GM12892 (cell line): ENCODE measurements around the gene PPP4C.
"Not testable (repeated sequence)": the region's sequence is repeated elsewhere in the genome, so short reads cannot be mapped to it uniquely, and the experiment has no call there.

Source experiments
- DNase-seq: peaks from one replicate; pipeline ENCODE4 v3.0.0; 2011; ENCODE audit not compliant: insufficient read length
- FAIRE-seq: peaks from 2 replicates; lab custom pipeline; 2011; peaks lifted over from hg19 to GRCh38; lab: Jason Lieb, UNC
- POLR2A ChIP-seq: IDR thresholded peaks from 2 replicates; pipeline ENCODE4 v1.6.1; 2011; ENCODE audit warnings: low read depth, low read length, control low read depth
- POLR2AphosphoS5 ChIP-seq: IDR thresholded peaks from 2 replicates; pipeline ENCODE4 v1.6.1; 2011; ENCODE audit warnings: low read depth, low read length, control low read depth
- TAF1 ChIP-seq: IDR thresholded peaks from 2 replicates; pipeline ENCODE4 v1.6.1; 2011; ENCODE audit warnings: low read depth, mild to moderate bottlenecking, control low read depth, low read length, borderline replicate concordance

PPP4C gene

DNA sequence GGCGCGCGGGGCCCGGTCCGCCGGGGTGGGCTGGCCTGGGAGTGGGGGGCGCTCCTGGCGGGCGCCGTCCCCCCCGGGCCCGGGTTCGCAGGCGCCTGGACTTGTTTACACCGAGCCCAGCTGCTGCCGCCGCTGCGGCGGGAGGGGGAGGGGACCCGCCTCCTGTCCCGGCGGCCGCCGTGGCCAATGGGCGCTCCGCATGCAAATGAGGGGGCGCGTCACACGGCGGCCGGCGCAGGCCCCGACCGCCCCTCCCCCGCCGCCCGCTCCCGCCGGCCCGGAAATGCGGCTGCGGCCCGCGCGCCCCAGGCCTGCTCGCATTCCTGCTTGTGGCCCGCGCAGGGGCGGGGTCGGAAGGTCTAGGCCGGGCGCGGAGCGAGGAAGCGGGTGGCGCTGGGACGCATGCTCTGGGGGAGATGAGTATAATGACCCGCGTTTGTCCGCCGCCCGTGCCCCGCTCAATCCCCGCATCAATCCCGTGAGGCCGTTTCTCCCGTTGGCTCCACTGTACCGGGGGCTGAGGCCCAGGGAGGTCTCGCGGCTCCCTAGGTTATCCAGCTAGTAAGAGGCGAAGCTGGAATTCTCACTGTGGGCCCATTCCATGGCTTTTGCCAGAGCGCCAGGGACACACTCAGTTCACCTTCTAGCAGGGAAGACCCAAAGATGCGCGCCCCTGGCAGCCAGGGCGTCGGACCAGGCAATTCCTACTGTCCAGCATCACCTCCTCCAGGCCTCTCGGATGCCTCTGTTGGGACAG, 20.5 kb downstream of the PPP4C start, which contains the start of gene YPEL3:
TSS of gene YPEL3 (minus strand) at position 109 of the 757 bp plus-strand sequence. CDS start 731 bp downstream, outside the sequence.
- peak; percentile 84 for FAIRE-seq

DNA sequence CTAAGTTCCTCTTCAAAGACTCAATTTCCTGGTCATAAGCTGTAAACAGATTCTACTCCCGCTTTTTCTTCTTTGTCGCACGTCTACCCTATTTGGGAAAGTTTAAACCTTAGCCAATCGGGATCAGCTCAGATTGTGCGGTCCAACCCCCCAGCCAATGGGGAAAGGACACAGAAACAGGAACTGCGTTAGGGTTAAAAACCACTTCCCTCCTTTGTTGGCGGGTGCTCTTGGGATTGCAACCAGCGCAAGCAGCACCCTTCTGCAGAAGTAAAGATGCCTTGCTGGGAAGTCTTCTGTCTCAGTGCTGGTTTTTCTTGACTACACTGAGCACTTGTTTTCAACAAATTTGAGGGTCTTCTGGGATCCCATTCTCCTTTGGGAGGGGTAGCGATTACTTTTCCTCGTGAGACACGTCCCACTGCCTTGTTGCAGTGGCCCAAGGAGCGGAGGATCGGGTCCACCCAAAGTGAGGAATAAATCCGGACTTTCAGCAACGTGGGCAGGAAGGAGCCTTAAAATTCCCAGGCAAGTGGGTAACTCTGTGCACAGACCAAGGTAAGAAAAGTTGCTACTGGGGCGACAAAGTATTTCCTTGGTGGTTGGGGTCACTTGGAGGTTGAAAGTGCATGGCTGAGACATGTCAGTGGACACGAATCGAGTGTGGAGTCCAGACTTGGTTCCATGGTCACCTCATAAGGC, 21.2 kb downstream of the PPP4C start:
- FAIRE-seq, result peak; percentile 9
- TF ChIP-seq POLR2AphosphoS5 (no peak), TAF1 (no peak), POLR2A (no peak)
- DNase-seq, result no peak

More for the DNA sequence above, 20.5 kb downstream of the PPP4C start, which contains the start of gene YPEL3:
- TF ChIP-seq TAF1, result 0 out of 2 replicates have a peak, but pooled peaks have one; percentile 47
- peak; percentile 69; the same call in 1 of the 2 replicates for TF ChIP-seq POLR2A
- TF ChIP-seq POLR2AphosphoS5, result no peak
- peak; percentile 98 for DNase-seq

DNA sequence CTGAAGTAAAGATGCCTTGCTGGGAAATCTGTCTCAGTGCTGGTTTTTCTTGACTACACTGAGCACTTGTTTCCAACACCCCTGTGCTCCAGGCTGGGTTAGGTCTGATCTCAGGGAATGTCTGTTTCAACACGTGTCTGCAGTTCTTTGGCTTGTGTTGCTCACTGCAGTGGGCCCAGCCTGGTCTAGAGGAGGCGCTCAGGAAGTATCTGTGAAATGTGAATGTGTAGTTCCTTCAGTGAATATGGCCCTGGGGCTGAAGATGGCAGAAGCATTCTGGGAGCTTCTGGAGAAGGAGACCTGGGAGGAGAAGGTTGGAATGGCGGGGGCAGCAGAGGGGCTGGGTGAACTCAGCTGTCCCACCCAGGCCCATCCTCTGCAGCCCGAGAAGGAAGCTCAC, 28.3 kb downstream of the PPP4C start:
- DNase-seq (no peak), FAIRE-seq (no peak)
- no peak for TF ChIP-seq TAF1
- TF ChIP-seq POLR2A, result no peak
- no peak for TF ChIP-seq POLR2AphosphoS5

DNA sequence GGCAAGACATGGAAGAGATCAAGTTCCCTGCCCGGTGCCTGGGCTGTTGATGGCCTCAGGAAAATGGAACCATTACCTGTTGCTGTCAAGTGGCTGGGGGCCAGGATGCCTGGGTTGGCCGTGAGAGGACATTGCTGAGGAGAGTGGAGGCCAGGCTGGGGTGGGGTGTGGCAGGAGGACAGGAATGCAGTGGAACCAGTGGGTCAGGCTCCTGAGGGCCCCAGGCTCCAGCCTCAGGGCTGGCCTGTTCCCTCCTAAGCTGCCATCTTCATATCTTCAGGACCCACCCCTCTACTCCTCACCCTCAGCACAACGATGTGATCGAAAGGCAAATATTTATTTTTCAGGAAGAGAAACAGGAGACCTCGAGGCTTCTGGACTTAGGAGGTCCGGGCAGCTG, 28.7 kb downstream of the PPP4C start:
- no peak for DNase-seq
- no peak for TF ChIP-seq POLR2AphosphoS5
- no peak for TF ChIP-seq TAF1
- no peak for TF ChIP-seq POLR2A

DNA sequence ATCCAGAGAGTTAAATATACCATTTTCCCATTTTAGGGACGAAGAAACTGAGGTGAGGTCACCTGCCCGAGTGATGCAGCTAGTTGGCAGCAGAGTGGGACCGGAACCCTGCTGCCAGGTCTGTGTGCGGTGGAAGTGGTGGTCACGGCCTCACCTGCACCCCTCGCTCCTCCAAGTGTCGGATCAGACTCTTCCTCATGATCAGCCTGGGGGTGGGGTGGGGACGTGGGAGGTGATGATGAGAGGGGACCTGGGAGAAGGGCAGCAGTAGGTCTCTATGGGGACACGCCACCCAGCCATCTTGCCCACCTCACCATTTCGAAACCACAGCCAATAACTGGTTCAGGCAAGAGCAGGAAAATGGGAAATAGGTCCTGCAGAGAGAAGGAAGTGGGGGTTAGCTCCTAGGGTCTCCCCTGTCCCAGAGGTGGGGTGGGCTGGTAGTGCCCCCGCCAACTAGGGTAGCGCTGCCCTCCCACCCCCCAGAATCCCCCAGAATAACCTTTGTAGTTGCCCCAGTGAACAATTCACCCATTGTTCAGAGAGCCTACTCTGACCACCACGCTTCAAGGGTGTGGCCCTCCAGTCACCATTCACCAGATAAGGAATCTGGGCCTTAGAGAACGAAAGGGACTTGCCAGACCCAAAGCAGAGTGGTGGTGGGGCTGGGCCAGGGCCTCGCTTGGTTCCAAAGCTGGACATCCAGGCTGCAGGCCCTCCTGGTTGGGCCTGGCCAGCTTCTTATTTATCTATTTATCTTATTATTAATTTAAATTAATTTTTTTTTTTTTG, 32.5 kb downstream of the PPP4C start:
- no peak for DNase-seq

More for the DNA sequence above, 28.7 kb downstream of the PPP4C start:
- FAIRE-seq, result no peak

DNA sequence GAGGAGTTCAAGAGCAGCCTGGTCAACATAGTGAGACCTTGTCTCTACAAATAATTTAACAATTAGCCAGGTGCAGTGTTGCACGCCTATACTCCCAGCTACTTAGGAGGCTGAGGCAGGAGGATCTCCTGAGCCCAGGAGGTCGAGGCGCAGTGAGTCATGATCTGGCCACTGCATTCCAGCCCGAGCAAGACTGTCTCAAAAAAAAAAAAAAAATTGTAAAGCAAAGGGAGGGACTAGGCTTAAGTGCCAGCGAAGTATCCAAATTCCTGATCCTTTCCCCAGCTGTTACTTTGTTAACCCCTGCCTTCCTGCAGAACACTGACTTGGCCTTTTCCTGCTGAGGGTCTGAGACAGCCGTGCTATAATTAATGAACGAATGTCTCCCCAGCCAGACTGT, 34.9 kb downstream of the PPP4C start:
- TF ChIP-seq POLR2A (no peak), POLR2AphosphoS5 (no peak), TAF1 (no peak)
- FAIRE-seq, result no peak
- no peak for DNase-seq

More for the DNA sequence above, 32.5 kb downstream of the PPP4C start:
- FAIRE-seq, result no peak
- TF ChIP-seq POLR2A, result no peak
- TF ChIP-seq TAF1, result no peak
- TF ChIP-seq POLR2AphosphoS5, result no peak

DNA sequence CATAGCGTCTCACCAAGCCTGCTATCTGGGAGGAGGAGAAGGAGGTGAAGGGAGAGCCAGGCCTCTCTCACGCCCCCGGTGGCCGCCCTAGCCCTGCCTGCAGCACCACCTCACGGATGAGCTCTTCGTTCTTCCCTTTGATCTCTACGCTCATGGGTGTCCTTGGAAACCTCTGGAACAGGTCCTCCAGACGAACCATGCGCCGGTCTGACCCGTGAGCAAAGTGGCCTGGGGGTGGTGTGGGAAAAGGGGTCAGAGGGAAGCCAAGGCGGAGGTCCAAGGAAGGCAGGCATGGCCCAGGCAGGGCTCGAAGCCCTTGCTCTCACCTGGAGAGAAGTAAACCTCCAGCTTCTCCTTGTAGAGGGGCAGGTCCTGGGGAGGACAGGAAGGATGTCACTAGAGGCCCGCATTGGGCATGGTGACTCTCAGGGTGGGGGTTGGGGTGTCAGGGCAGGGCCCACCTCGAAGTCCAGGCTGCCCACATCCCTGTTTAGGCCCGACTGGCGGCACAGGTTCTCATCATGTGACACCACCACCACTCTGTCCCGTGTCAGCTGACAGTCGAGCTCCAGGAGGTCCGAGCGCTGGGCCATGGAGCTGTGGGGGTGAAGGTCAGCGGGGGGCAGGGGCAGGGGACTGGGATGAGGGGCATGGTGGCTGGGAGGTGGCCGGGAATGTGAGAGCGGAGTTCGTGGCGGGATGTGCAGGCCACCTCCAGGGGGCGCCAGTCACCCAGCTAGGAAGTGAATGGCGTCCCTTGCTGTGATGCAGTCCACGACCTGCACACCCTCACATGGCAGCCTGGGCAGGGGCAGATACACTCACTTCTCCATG, 36.6 kb downstream of the PPP4C start:
- TF ChIP-seq POLR2A, result no peak
- TF ChIP-seq TAF1, result no peak
- TF ChIP-seq POLR2AphosphoS5, result no peak
- peak; percentile 57 for FAIRE-seq
- DNase-seq, result peak; percentile 81

DNA sequence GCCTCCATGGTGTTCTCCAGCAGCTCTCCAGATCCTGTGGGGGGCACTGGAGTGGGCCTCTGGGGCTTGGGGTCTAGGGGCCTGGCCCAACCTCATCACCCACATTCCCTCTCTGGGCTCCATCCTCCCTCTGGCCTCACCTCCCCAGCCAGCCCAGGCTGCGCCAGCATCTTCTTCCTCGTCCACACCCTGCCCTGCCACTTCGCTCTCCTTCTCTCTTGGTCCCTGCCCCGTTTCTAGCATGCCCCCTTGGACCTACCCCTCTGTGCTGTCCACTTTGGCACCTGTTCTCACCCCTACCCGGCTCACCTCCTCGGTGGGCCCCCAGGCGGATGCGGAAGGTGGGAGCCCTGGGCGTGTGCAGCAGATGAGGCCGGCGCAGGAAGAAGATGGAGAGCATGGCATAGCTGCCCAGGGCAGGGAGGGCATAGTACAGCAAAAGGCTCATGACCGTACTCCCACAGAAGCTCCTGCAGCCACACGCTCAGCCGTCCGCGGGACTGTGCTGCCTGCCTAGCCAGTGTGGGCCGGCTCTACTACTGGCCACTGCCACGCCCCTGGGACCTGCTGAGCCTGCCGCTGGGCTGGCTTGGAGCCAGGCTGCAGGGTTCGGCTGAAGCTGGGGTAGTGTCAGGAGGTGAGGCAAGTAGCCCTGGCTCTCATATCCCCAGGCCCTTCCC, 37.4 kb downstream of the PPP4C start, which contains the start of gene GDPD3:
TSS of gene GDPD3 (minus strand) at position 507 of the 680 bp plus-strand sequence. CDS start at position 448, 59 bp downstream.
- FAIRE-seq (no peak), DNase-seq (no peak)
- TF ChIP-seq TAF1, result no peak
- TF ChIP-seq POLR2AphosphoS5, result no peak
- TF ChIP-seq POLR2A, result no peak

DNA sequence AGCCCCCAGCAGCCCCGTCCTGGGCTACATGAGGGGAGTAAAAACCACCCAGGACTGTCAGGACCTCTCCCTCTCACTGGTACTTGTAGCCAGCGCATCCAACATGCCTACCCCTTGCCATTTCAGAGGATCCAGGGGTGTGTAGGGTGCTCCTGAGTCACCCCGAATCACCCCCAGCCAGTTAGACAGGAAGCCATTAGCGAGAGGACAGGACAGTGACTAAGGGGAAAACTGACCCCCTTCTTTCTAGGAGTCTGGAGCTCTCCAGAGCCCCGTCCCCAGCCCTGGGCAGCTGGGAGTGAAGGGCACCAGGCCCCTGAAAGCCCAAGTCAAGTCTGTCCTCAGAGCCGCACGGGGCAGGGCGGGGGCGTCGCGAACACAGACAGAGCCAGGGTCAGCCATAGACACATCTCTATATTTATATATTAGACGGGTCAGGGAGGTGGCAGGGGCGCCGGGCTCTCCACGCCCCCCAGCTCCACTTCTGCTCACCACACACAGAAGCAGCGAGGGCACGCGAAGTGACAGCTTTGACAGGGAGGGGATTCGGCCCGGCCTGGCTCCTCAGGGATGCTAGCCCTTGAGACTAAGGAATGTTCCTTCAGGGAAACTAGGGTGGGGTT, 38.0 kb downstream of the PPP4C start:
- DNase-seq (no peak), FAIRE-seq (no peak)
- no peak for TF ChIP-seq TAF1
- no peak for TF ChIP-seq POLR2A
- TF ChIP-seq POLR2AphosphoS5, result no peak

DNA sequence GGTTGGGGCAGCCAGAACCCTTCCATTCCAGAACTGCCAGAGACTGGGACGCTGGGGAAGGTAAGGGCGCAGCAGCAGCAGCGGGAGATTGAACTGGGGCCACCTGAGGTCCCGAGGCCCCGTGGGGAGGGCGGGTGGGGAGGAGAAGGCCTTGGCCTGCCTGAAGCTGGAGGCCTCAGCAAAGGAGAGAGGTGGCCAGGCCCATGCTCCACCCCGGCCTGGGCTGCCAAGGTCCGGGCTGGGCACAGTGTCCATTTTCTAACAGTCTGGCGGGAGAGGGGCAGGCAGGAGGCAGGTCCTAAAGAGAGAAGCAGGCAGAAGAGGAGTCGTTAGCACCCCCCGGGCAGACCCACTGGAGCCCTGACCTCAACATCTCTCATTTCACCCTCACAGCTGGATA, 38.6 kb downstream of the PPP4C start:
- FAIRE-seq (no peak), DNase-seq (no peak)
- TF ChIP-seq POLR2A, result no peak
- no peak for TF ChIP-seq POLR2AphosphoS5
- TF ChIP-seq TAF1, result no peak

DNA sequence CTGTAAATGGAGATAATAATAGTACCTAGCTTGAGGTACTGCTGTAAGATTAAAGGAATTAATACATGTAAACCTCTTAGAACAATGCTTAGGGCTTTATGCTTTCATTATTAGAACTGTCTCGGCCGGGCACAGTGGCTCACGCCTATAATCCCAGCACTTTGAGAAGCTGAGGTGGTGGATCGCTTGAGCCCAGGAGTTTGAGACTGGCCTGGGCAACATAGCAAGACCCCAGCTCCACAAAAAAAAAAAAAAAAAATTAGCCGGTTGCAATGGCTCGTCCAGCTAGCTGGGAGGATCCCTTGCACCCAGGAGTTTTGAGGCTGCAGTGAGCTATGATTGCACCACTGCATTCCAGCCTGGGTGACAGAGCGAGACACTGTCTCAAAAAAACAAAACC, 39.0 kb downstream of the PPP4C start:
- not testable (repeated sequence) for FAIRE-seq, DNase-seq
